ENCODE data around the gene C2orf80.

DNA sequence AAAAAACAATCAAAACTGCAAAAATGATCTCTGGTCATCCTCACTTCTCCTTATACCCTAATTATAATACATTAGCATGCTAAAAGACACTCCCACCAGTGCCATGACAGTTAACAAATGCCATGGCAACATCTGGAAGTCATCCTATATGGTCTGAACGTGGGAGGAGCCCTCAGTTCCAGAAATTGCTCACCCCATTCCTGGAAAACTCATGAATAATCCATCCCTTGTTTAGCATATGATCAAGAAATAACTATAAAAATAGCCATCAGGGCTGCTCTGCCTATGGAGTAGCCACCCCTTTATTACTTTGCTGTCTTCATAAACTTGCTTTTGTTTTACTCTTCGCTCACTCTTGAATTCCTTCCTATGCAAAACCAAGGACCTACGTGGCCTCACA is 5.7 kb upstream of the C2orf80 start:
- TF ChIP-seq, protein P1, sequence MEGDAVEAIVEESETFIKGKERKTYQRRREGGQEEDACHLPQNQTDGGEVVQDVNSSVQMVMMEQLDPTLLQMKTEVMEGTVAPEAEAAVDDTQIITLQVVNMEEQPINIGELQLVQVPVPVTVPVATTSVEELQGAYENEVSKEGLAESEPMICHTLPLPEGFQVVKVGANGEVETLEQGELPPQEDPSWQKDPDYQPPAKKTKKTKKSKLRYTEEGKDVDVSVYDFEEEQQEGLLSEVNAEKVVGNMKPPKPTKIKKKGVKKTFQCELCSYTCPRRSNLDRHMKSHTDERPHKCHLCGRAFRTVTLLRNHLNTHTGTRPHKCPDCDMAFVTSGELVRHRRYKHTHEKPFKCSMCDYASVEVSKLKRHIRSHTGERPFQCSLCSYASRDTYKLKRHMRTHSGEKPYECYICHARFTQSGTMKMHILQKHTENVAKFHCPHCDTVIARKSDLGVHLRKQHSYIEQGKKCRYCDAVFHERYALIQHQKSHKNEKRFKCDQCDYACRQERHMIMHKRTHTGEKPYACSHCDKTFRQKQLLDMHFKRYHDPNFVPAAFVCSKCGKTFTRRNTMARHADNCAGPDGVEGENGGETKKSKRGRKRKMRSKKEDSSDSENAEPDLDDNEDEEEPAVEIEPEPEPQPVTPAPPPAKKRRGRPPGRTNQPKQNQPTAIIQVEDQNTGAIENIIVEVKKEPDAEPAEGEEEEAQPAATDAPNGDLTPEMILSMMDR (conservative IDR thresholded peaks at IDR 0.05; ENCODE audit: low read length): no peak
- TF ChIP-seq EZH2phosphoT487 (IDR thresholded peaks at IDR 0.05; ENCODE audit: borderline replicate concordance, low read depth, low read length): no peak
